ENCODE data around the gene RALGDS. TPM values are rescaled to one million over a fixed set of nuclear protein-coding genes. Genes with fewer than 3 reads are reported as not detected.

The RALGDS gene
- total RNA-seq, 1 donor from 2014 or later = 26.1 TPM

- Histone ChIP-seq H3K27ac (ENCODE audit: low read depth, low read length) (peak within 1 kb of the TSS; percentile 30), H3K4me1 (ENCODE audit: control insufficient read depth in 3 of 3, insufficient read depth in 3 of 3, low read length in 3 of 3) (peaks cover 0 to 20% (median 12%) of the 10 kb centered on the region in 3 donors), H3K4me3 (ENCODE audit: low read length in 3 of 3) (peak within 1 kb of the TSS; percentile 56 to 69 (median 65)), H3K36me3 (ENCODE audit: control insufficient read depth in 3 of 3, insufficient read depth in 3 of 3, low read length in 3 of 3) (no peaks in the 10 kb centered on the region), H3K9ac (ENCODE audit: low read depth in 1 of 3, low read length in 3 of 3) (peak within 1 kb of the TSS; percentile 20 to 77 (median 62)), H3K27me3 (ENCODE audit: control insufficient read depth in 3 of 3, insufficient read depth in 3 of 3, low read length in 3 of 3) (peaks cover 16 to 29% (median 24%) of the 10 kb centered on the region in 3 donors), H3K9me3 (ENCODE audit: control insufficient read depth in 3 of 3, low read length in 3 of 3) (no peaks in the 10 kb centered on the region)
Observed at GRCh38 chr9:133163504-133164172, 42.6 kb upstream of the RALGDS start, which contains the start of gene GBGT1. GBGT1 (minus strand) TSS chr9:133163914; CDS start chr9:133162412, 1,502 bp downstream.

DNA sequence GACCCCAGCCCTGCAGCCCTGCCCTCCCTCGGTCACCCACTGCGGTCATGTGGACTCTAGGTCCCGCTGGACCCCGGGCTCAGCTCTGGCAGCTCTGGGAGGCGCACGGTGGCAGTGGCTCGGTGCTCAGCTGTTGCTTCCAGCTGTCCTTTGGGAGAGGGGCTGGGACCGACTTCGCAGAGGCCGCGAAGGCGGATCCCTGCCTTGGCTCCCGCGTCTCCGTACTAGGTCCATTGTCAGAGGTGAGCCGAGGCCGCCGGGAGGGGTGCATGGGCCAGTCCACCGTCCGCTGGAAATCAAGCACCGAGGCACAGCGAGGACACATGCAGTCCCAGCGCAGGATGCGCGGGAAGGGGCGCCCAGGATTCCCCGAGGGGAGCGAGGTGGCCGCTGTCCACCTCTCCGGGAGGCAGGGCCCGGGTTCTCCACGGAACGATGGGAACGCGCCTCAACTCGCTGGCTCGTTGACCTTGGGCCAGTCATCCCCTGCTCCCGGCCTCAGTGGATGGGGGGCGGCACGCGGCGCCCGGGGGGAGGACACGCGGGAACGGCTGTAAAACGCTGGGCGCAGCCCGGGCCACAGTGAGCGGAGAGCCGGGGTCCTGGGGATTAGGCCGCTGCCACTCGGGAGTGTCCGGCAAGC is 41.9 kb upstream of the RALGDS start:
- Histone ChIP-seq H3K27ac (ENCODE audit: low read depth, low read length) (peak overlapping the region; percentile 30), H3K4me1 (ENCODE audit: control insufficient read depth in 3 of 3, insufficient read depth in 3 of 3, low read length in 3 of 3) (peaks cover 0 to 20% (median 12%) of the 10 kb centered on the region in 3 donors), H3K27me3 (ENCODE audit: control insufficient read depth in 3 of 3, insufficient read depth in 3 of 3, low read length in 3 of 3) (peaks cover 16 to 29% (median 24%) of the 10 kb centered on the region in 3 donors)

DNA sequence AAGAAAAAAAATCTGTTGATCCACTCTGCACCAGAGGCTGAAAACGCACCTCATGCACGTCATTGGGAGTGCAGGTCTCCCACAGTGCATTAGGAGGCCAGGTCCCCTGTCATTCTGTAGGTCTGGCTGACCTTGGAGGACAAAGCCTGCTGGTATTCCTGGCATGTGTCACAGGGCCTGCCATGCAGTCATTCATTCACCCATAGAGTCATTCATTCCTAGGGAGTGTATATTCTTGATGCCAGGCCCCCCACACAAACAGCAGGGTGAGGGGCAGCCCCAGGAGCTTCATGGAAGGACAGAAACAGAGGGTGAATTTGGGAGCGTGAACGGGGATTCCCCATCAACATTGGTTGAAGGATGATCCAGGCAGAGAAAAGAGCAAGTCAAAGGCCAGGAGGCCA is 40.5 kb upstream of the RALGDS start:
- Histone ChIP-seq H3K9ac (ENCODE audit: low read depth in 1 of 3, low read length in 3 of 3) (no peak overlapping the region), H3K4me3 (ENCODE audit: low read length in 3 of 3) (no peak overlapping the region), H3K27me3 (ENCODE audit: control insufficient read depth in 3 of 3, insufficient read depth in 3 of 3, low read length in 3 of 3) (peaks cover 16 to 29% (median 24%) of the 10 kb centered on the region in 3 donors), H3K27ac (ENCODE audit: low read depth, low read length) (no peak overlapping the region), H3K9me3 (ENCODE audit: control insufficient read depth in 3 of 3, low read length in 3 of 3) (no peaks in the 10 kb centered on the region), H3K36me3 (ENCODE audit: control insufficient read depth in 3 of 3, insufficient read depth in 3 of 3, low read length in 3 of 3) (no peaks in the 10 kb centered on the region), H3K4me1 (ENCODE audit: control insufficient read depth in 3 of 3, insufficient read depth in 3 of 3, low read length in 3 of 3) (peaks cover 0 to 20% (median 12%) of the 10 kb centered on the region in 3 donors)

More for the DNA sequence above, 41.9 kb upstream of the RALGDS start:
- peak overlapping the region; percentile 10 to 77 (median 62) for H3K9ac ChIP-seq (ENCODE audit: low read depth in 1 of 3, low read length in 3 of 3)
- H3K4me3 ChIP-seq (ENCODE audit: low read length in 3 of 3) = peak overlapping the region; percentile 56 to 69 (median 65)
- H3K36me3 ChIP-seq (ENCODE audit: control insufficient read depth in 3 of 3, insufficient read depth in 3 of 3, low read length in 3 of 3) = no peaks in the 10 kb centered on the region
- H3K9me3 ChIP-seq (ENCODE audit: control insufficient read depth in 3 of 3, low read length in 3 of 3) = no peaks in the 10 kb centered on the region

DNA sequence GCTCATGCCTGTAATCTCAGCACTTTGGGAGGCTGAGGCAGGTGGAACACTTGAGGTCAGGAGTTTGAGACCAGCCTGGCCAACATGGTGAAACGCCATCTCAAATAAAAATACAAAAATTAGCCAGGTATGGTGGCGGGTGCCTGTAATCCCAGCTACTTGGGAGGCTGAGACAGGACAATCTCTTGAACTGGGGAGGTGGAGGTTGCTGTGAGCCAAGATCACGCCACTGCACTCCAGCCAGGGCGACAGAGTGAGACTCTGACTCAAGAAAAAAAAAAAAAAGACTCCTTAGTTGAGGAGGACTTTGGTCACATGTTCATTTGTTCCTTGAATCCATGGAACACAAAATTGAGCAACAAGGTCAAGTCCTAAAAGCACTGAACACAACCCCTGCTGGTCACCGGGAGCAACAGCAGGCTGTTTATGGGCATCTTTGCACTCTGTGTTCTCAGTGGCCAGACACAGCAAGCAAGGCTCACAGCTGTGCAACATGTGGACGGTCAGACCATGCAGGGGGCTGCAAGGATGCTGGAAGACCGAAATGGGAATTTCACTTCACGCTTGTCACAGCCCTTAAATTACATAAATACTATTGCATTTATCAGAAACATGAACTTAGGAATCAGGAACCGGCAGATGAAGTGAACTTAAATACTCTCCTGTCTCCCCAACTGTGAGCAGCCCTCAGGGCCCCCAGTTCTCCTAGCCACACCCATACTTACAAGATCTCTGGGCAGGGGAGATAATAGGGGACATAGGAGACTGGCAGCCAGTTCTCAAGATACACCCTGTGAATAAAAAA is 39.9 kb upstream of the RALGDS start:
- H3K27me3 ChIP-seq (ENCODE audit: control insufficient read depth in 3 of 3, insufficient read depth in 3 of 3, low read length in 3 of 3) = peaks cover 16 to 29% (median 24%) of the 10 kb centered on the region in 3 donors
- no peaks in the 10 kb centered on the region for H3K36me3 ChIP-seq (ENCODE audit: control insufficient read depth in 3 of 3, insufficient read depth in 3 of 3, low read length in 3 of 3)
- no peak overlapping the region for H3K4me3 ChIP-seq (ENCODE audit: low read length in 3 of 3)
- H3K4me1 ChIP-seq (ENCODE audit: control insufficient read depth in 3 of 3, insufficient read depth in 3 of 3, low read length in 3 of 3) = peaks cover 0 to 20% (median 12%) of the 10 kb centered on the region in 3 donors
- no peak overlapping the region for H3K9ac ChIP-seq (ENCODE audit: low read depth in 1 of 3, low read length in 3 of 3)
- H3K27ac ChIP-seq (ENCODE audit: low read depth, low read length) = no peak overlapping the region
- H3K9me3 ChIP-seq (ENCODE audit: control insufficient read depth in 3 of 3, low read length in 3 of 3) = no peaks in the 10 kb centered on the region

DNA sequence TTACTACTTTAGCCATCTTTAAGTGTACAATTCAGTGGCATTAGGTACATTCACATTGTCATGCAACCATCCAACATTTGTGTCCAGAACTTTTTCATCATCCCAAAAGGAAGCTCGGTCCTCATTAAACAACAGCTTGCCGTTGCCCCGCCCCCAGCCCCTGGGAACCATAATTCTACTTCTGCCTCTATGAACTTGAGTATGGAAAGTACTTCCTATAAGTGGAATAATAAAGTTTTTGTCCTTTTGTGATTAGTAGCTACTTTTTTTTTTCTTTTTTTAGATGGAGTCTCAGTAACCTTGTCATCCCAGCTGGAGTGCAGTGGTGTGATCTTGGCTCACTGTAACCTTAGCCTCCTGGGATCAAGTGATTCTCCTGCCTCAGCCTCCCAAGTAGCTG is 37.7 kb upstream of the RALGDS start:
- Histone ChIP-seq H3K36me3 (ENCODE audit: control insufficient read depth in 3 of 3, insufficient read depth in 3 of 3, low read length in 3 of 3) (no peaks in the 10 kb centered on the region), H3K9ac (ENCODE audit: low read depth in 1 of 3, low read length in 3 of 3) (no peak overlapping the region), H3K27me3 (ENCODE audit: control insufficient read depth in 3 of 3, insufficient read depth in 3 of 3, low read length in 3 of 3) (peaks cover 10 to 17% (median 16%) of the 10 kb centered on the region in 3 donors), H3K4me3 (ENCODE audit: low read length in 3 of 3) (no peak overlapping the region), H3K4me1 (ENCODE audit: control insufficient read depth in 3 of 3, insufficient read depth in 3 of 3, low read length in 3 of 3) (peaks cover 0 to 14% (median 8%) of the 10 kb centered on the region in 3 donors), H3K27ac (ENCODE audit: low read depth, low read length) (no peak overlapping the region), H3K9me3 (ENCODE audit: control insufficient read depth in 3 of 3, low read length in 3 of 3) (no peaks in the 10 kb centered on the region)

GRCh38 chr9:133155156-133155555 is 34.1 kb upstream of the RALGDS start:
- H3K4me3 ChIP-seq (ENCODE audit: low read length in 3 of 3) = no peak overlapping the region
- H3K36me3 ChIP-seq (ENCODE audit: control insufficient read depth in 3 of 3, insufficient read depth in 3 of 3, low read length in 3 of 3) = no peaks in the 10 kb centered on the region
- no peak overlapping the region for H3K27ac ChIP-seq (ENCODE audit: low read depth, low read length)

GRCh38 chr9:133154097-133154989 is 33.3 kb upstream of the RALGDS start:
- H3K36me3 ChIP-seq (ENCODE audit: control insufficient read depth in 3 of 3, insufficient read depth in 3 of 3, low read length in 3 of 3) = no peaks in the 10 kb centered on the region
- no peak overlapping the region for H3K9ac ChIP-seq (ENCODE audit: low read depth in 1 of 3, low read length in 3 of 3)
- H3K27me3 ChIP-seq (ENCODE audit: control insufficient read depth in 3 of 3, insufficient read depth in 3 of 3, low read length in 3 of 3) = no peaks in the 10 kb centered on the region
- H3K4me1 ChIP-seq (ENCODE audit: control insufficient read depth in 3 of 3, insufficient read depth in 3 of 3, low read length in 3 of 3) = peaks cover 4 to 7% (median 4%) of the 10 kb centered on the region in 3 donors
- H3K9me3 ChIP-seq (ENCODE audit: control insufficient read depth in 3 of 3, low read length in 3 of 3) = no peaks in the 10 kb centered on the region
- H3K27ac ChIP-seq (ENCODE audit: low read depth, low read length) = no peak overlapping the region
- H3K4me3 ChIP-seq (ENCODE audit: low read length in 3 of 3) = no peak overlapping the region

More at GRCh38 chr9:133155156-133155555, 34.1 kb upstream of the RALGDS start:
- Histone ChIP-seq H3K9ac (ENCODE audit: low read depth in 1 of 3, low read length in 3 of 3) (no peak overlapping the region), H3K27me3 (ENCODE audit: control insufficient read depth in 3 of 3, insufficient read depth in 3 of 3, low read length in 3 of 3) (no peaks in the 10 kb centered on the region), H3K9me3 (ENCODE audit: control insufficient read depth in 3 of 3, low read length in 3 of 3) (no peaks in the 10 kb centered on the region), H3K4me1 (ENCODE audit: control insufficient read depth in 3 of 3, insufficient read depth in 3 of 3, low read length in 3 of 3) (peaks cover 0 to 3% (median 0%) of the 10 kb centered on the region in 3 donors)

DNA sequence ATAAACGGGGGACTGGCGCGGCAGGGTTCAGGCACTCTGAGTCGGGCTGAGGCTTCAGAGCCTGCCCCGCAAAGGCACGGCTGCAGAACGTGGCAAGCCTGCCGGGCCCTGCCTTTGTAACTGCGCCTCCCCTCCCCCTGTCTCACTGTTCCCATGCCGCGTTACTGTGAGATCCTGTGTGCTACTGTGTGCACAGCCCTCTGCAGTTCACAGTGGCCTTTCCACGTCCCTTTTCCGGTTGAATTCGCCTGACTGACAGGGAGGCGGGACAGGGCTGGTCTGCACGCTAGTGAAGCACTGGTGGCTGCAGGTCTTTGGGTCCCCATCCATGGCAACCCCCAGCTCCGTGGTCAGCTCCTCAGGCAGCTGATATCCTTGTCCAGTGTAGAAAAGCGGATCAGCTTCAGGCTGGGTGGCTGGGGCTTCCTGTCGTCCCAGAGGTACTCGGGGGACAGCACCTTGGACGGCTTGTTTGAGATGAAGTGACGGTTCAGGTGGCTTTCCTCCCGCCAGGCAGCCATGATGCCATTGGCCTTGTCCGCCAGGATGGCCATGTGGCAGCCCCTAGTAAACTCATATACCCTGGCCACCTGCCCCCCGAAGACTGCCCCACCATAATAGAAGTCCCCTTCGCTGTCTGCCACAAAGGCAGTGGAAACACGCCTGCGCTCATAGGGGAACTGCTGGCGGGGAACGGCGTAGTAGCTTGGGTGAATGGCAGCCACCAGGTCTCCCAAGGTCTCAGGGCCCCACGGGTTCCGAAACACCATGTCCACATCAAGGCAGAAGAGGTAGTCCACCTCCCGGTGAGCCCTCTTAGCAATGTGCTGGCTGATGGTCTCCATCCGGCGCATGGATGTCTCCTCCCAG is 32.4 kb upstream of the RALGDS start:
- Histone ChIP-seq H3K9ac (ENCODE audit: low read depth in 1 of 3, low read length in 3 of 3) (no peak overlapping the region), H3K4me1 (ENCODE audit: control insufficient read depth in 3 of 3, insufficient read depth in 3 of 3, low read length in 3 of 3) (peaks cover 6 to 8% (median 7%) of the 10 kb centered on the region in 3 donors), H3K27ac (ENCODE audit: low read depth, low read length) (no peak overlapping the region), H3K9me3 (ENCODE audit: control insufficient read depth in 3 of 3, low read length in 3 of 3) (no peaks in the 10 kb centered on the region), H3K4me3 (ENCODE audit: low read length in 3 of 3) (no peak overlapping the region), H3K36me3 (ENCODE audit: control insufficient read depth in 3 of 3, insufficient read depth in 3 of 3, low read length in 3 of 3) (no peaks in the 10 kb centered on the region), H3K27me3 (ENCODE audit: control insufficient read depth in 3 of 3, insufficient read depth in 3 of 3, low read length in 3 of 3) (no peaks in the 10 kb centered on the region)
